Duodenal mucosa (tissue), 2 donors: ENCODE measurements around the gene CCDC175.

Experiments used
- H3K27ac ChIP-seq: one replicate; pipeline ENCODE4 v1.7.0; 2013; ENCODE audit warnings: low read depth, low read length
- H3K27me3 ChIP-seq, 2 donors: one replicate each; pipeline ENCODE4 v1.7.0; 2013; ENCODE audit warnings: low read length in 2 of 2, control low read depth in 1 of 2; ENCODE audit not compliant: insufficient read depth in 2 of 2, control insufficient read depth in 1 of 2
- H3K36me3 ChIP-seq, 2 donors: one replicate each; pipeline ENCODE4 v1.7.0; 2013; ENCODE audit warnings: low read length in 2 of 2, control low read depth in 1 of 2; ENCODE audit not compliant: insufficient read depth in 2 of 2, control insufficient read depth in 1 of 2
- H3K4me1 ChIP-seq, 2 donors: one replicate each; pipeline ENCODE4 v1.7.0; 2013; ENCODE audit warnings: low read length in 2 of 2, control low read depth in 1 of 2; ENCODE audit not compliant: insufficient read depth in 2 of 2, control insufficient read depth in 1 of 2
- H3K4me3 ChIP-seq, 2 donors: one replicate each; pipeline ENCODE4 v1.7.0; 2013; ENCODE audit warnings: low read length in 2 of 2, low read depth in 1 of 2
- H3K9ac ChIP-seq, 2 donors: one replicate each; pipeline ENCODE4 v1.7.0; 2013; ENCODE audit warnings: low read length in 2 of 2, low read depth in 1 of 2
- H3K9me3 ChIP-seq, 2 donors: one replicate each; pipeline ENCODE4 v1.7.0; 2013; ENCODE audit warnings: low read length in 2 of 2, control low read depth in 1 of 2; ENCODE audit not compliant: control insufficient read depth in 1 of 2

The CCDC175 gene

GRCh38 chr14:59510966-59511365 is 65.6 kb downstream of the CCDC175 start:
- H3K27ac ChIP-seq = no peak overlapping the region
- H3K9ac ChIP-seq = no peak overlapping the region
- H3K9me3 ChIP-seq = no peaks in the 10 kb centered on the region

DNA sequence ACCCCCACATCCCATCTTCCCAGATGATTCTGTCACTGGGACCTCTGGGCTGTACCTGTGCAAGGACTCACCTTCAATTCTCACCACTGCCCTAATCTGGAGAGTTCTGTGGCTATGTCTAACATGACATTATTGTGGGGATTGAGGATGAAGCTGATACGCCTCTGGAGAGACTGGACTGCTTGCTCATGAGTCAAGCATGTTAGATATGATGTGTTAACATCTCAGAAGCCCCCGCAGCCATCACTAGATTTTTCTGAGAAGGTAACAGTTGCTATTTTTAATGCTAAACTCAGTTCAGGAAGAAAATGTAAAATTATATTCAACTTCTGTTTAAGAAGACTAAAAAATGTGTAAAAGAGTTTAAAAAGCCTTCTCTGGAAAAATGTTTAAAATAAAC is 66.6 kb downstream of the CCDC175 start:
- no peak overlapping the region for H3K27ac ChIP-seq
- no peaks in the 10 kb centered on the region for H3K4me1 ChIP-seq
- no peak overlapping the region for H3K4me3 ChIP-seq
- H3K9ac ChIP-seq = no peak overlapping the region
- H3K9me3 ChIP-seq = no peaks in the 10 kb centered on the region
- H3K27me3 ChIP-seq = no peaks in the 10 kb centered on the region
- H3K36me3 ChIP-seq = no peaks in the 10 kb centered on the region

More at GRCh38 chr14:59510966-59511365, 65.6 kb downstream of the CCDC175 start:
- Histone ChIP-seq H3K27me3 (no peaks in the 10 kb centered on the region), H3K36me3 (no peaks in the 10 kb centered on the region), H3K4me1 (no peaks in the 10 kb centered on the region), H3K4me3 (no peak overlapping the region)

DNA sequence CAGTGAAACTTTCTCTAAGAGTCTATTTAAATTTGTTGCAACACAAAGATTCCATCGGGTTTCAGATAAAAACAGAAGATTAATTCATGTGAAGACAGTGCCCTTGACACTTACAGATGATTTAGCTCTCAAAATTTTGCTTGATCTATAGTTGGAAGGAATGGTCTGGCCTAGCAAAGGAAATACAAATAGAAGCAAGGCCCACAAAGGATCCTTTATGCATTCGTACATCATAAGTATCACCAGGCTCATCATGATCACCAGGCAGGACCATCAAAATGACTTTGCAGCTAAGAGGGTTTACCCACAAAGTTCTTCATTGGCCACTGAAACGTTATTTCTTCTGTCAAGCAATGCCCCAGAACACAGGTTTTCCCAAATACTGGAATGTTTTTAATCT is 67.5 kb downstream of the CCDC175 start:
- no peaks in the 10 kb centered on the region for H3K4me1 ChIP-seq
- no peaks in the 10 kb centered on the region for H3K9me3 ChIP-seq
- no peak overlapping the region for H3K9ac ChIP-seq
- H3K27ac ChIP-seq = no peak overlapping the region
- H3K36me3 ChIP-seq = peaks cover 0 to 2% of the 10 kb centered on the region in 2 donors
- no peaks in the 10 kb centered on the region for H3K27me3 ChIP-seq
- no peak overlapping the region for H3K4me3 ChIP-seq

GRCh38 chr14:59507752-59508103 is 68.9 kb downstream of the CCDC175 start:
- peaks cover 3 to 7% of the 10 kb centered on the region in 2 donors for H3K36me3 ChIP-seq
- H3K4me3 ChIP-seq = no peak overlapping the region
- H3K9me3 ChIP-seq = no peaks in the 10 kb centered on the region
- H3K27ac ChIP-seq = no peak overlapping the region
- no peaks in the 10 kb centered on the region for H3K4me1 ChIP-seq
- H3K9ac ChIP-seq = no peak overlapping the region
- no peaks in the 10 kb centered on the region for H3K27me3 ChIP-seq

GRCh38 chr14:59507063-59507751 is 69.4 kb downstream of the CCDC175 start:
- Histone ChIP-seq H3K4me1 (no peaks in the 10 kb centered on the region), H3K9me3 (no peaks in the 10 kb centered on the region), H3K27me3 (no peaks in the 10 kb centered on the region), H3K27ac (no peak overlapping the region), H3K9ac (no peak overlapping the region), H3K36me3 (peaks cover 3 to 7% of the 10 kb centered on the region in 2 donors), H3K4me3 (no peak overlapping the region)

- no peaks in the 10 kb centered on the region for H3K27me3 ChIP-seq
- H3K36me3 ChIP-seq = peaks cover 9 to 18% of the 10 kb centered on the region in 2 donors
- H3K9ac ChIP-seq = no peak overlapping the region
- H3K4me3 ChIP-seq = no peak overlapping the region
- no peaks in the 10 kb centered on the region for H3K4me1 ChIP-seq
- no peaks in the 10 kb centered on the region for H3K9me3 ChIP-seq
- no peak overlapping the region for H3K27ac ChIP-seq
These were observed 73.4 kb downstream of the CCDC175 start for GRCh38 chr14:59503256-59503655.

DNA sequence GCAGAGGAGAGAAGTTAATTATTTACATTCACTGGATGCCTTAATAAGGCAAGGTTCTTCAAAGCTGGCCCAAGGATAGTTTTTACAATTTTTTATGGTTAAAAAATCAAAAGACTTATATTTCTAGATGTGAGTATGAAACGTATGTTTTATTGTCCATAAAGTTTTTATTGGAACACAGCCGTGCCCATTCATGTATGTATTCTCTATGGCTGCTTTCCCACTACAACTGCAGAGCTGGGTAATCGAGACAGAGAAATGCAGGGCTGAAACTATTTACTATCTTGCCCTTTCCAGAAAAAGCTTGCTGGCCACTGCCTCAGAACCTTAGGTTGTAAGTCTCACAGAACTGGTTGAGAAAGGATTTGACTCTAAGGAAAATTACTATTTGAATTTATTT is 75.9 kb downstream of the CCDC175 start:
- H3K4me1 ChIP-seq = no peaks in the 10 kb centered on the region
- no peaks in the 10 kb centered on the region for H3K27me3 ChIP-seq
- H3K27ac ChIP-seq = no peak overlapping the region
- no peak overlapping the region for H3K9ac ChIP-seq
- H3K36me3 ChIP-seq = peaks cover 9 to 31% of the 10 kb centered on the region in 2 donors
- no peaks in the 10 kb centered on the region for H3K9me3 ChIP-seq
- H3K4me3 ChIP-seq = no peak overlapping the region

- H3K9ac ChIP-seq = no peak overlapping the region
- peaks cover 12 to 13% of the 10 kb centered on the region in 2 donors for H3K4me1 ChIP-seq
- no peaks in the 10 kb centered on the region for H3K9me3 ChIP-seq
- no peak overlapping the region for H3K27ac ChIP-seq
- no peak overlapping the region for H3K4me3 ChIP-seq
- peaks cover 22 to 56% of the 10 kb centered on the region in 2 donors for H3K36me3 ChIP-seq
- H3K27me3 ChIP-seq = no peaks in the 10 kb centered on the region
These were observed 84.2 kb downstream of the CCDC175 start for GRCh38 chr14:59492384-59492783.

DNA sequence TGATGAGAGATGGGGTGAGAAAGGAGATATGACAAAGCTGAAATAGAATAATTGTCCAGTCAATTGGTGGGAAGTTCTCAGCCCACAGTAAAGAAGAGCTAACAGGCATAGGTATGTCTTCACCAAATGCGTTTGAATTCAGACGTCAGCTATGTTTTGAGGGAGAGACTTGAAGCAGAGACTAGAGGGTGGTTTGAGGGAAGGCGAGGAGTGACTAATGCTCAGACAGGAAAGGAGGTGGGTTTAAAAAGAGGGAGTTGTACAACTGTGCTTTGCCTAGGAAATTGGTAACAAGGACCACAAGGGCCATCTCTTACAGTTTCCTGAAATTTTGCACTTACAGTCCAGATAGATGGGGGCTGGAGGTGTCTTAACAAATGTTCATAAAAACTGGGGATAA is 85.9 kb downstream of the CCDC175 start:
- Histone ChIP-seq H3K27ac (no peak overlapping the region), H3K9me3 (no peaks in the 10 kb centered on the region), H3K36me3 (peaks cover 22 to 45% of the 10 kb centered on the region in 2 donors), H3K27me3 (no peaks in the 10 kb centered on the region), H3K4me3 (no peak overlapping the region), H3K4me1 (peaks cover 15 to 20% of the 10 kb centered on the region in 2 donors), H3K9ac (no peak overlapping the region)

DNA sequence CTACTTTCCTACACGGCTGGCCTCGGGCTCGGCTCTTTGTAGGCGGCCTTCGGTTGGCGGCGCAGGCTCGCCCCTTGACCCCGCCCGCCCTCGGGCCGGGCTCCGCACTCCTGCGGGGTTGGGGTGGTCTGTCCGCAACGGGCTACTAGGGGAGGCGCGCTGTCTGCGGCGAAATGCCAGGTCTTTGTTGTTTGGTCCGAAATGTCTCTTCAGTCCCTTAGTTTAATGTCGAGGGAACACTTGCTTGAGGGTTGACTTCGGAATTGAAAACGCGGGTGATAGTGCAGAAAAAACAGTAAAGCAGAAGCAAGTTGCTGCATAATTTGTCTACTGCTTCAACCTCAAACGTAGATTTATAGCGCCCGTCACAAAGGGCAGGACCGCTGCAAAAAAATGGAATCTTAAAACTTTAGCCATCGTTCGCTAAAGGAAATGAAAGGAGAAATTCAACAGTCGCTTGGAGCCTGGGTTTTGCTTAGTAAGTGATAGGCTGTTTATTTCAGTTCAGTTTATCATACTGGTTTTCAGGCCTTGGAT is 91.9 kb downstream of the CCDC175 start:
- no peaks in the 10 kb centered on the region for H3K27me3 ChIP-seq
- H3K4me3 ChIP-seq = peak overlapping the region; percentile 80 to 99
- H3K9me3 ChIP-seq = no peaks in the 10 kb centered on the region
- peak overlapping the region; percentile 79 for H3K27ac ChIP-seq
- H3K9ac ChIP-seq = peak overlapping the region; percentile 76 to 85
- H3K4me1 ChIP-seq = peaks cover 49 to 50% of the 10 kb centered on the region in 2 donors
- peaks cover 4 to 10% of the 10 kb centered on the region in 2 donors for H3K36me3 ChIP-seq
